SJCRH30 (cell line): Measurements from ENCODE around the gene SATB1. TPM values are rescaled to one million over a fixed set of nuclear protein-coding genes. Genes with fewer than 3 reads are reported as not detected.

Source experiments
- DNase-seq, 2 experiments: peaks; one replicate each; pipeline ENCODE4 v3.0.0-alpha.2; 2015 to 2020
- H3K27ac ChIP-seq: fragments of 250-450 bp; sonication (Bioruptor Pico); 2 replicates; pipeline ENCODE4 v1.5.1; 2020; ENCODE audit warnings: mild to moderate bottlenecking, moderate library complexity
- H3K27me3 ChIP-seq: fragments of 250-450 bp; sonication (Bioruptor Pico); 2 replicates; pipeline ENCODE4 v1.5.1; 2020; ENCODE audit warnings: mild to moderate bottlenecking, moderate library complexity
- H3K36me3 ChIP-seq: fragments of 250-450 bp; sonication (Bioruptor Pico); 2 replicates; pipeline ENCODE4 v1.5.1; 2020; ENCODE audit warnings: mild to moderate bottlenecking, moderate library complexity
- H3K4me1 ChIP-seq: fragments of 250-450 bp; sonication (Bioruptor Pico); 2 replicates; pipeline ENCODE4 v1.5.1; 2020; ENCODE audit warnings: mild to moderate bottlenecking, moderate library complexity
- H3K4me3 ChIP-seq: fragments of 250-450 bp; sonication (Bioruptor Pico); 2 replicates; pipeline ENCODE4 v1.5.1; 2020; ENCODE audit warnings: mild to moderate bottlenecking, moderate library complexity
- H3K9me3 ChIP-seq: fragments of 250-450 bp; sonication (Bioruptor Pico); replicated peaks from 2 replicates; pipeline ENCODE4 v1.5.1; 2020; ENCODE audit warnings: mild to moderate bottlenecking, moderate library complexity
- total RNA-seq: library from RNA; depleted of rRNA; stranded (reverse); fragments of >200 nt; shearing (Covaris generic); gene quantifications from 2 replicates; pipeline ENCODE4 v1.2.3, GENCODE V29; 2014

SATB1 gene
- total RNA-seq, 1 experiment from 2014 or later = 17.1 TPM

- Histone ChIP-seq H3K27me3 (no peaks in the 10 kb centered on the region), H3K4me3 (no peak overlapping the region), H3K9me3 (no peaks in the 10 kb centered on the region), H3K36me3 (no peaks in the 10 kb centered on the region), H3K27ac (no peak overlapping the region), H3K4me1 (no peaks in the 10 kb centered on the region)
- DNase-seq = no peak
Measured at GRCh38 chr3:18369551-18370185, 55.5 kb downstream of the SATB1 start.

GRCh38 chr3:18366258-18366657 lies 58.9 kb downstream of the SATB1 start:
- H3K27me3 ChIP-seq = no peaks in the 10 kb centered on the region
- H3K4me1 ChIP-seq = no peaks in the 10 kb centered on the region
- H3K27ac ChIP-seq = no peak overlapping the region
- no peaks in the 10 kb centered on the region for H3K9me3 ChIP-seq
- DNase-seq = no peak
- H3K4me3 ChIP-seq = no peak overlapping the region
- no peaks in the 10 kb centered on the region for H3K36me3 ChIP-seq

GRCh38 chr3:18363338-18363737 lies 61.8 kb downstream of the SATB1 start:
- Histone ChIP-seq H3K9me3 (no peaks in the 10 kb centered on the region), H3K27me3 (no peaks in the 10 kb centered on the region), H3K4me3 (no peak overlapping the region), H3K4me1 (no peaks in the 10 kb centered on the region), H3K36me3 (no peaks in the 10 kb centered on the region), H3K27ac (no peak overlapping the region)
- DNase-seq = no peak

GRCh38 chr3:18357747-18358146 lies 67.4 kb downstream of the SATB1 start:
- no peak overlapping the region for H3K4me3 ChIP-seq
- DNase-seq = no peak
- no peak overlapping the region for H3K27ac ChIP-seq
- no peaks in the 10 kb centered on the region for H3K36me3 ChIP-seq
- H3K27me3 ChIP-seq = no peaks in the 10 kb centered on the region
- H3K4me1 ChIP-seq = 0 out of 2 replicates have a peak, but pooled peaks cover 5% of the 10 kb centered on the region
- H3K9me3 ChIP-seq = no peaks in the 10 kb centered on the region

GRCh38 chr3:18355832-18356231 lies 69.3 kb downstream of the SATB1 start:
- no peak overlapping the region for H3K27ac ChIP-seq
- H3K9me3 ChIP-seq = no peaks in the 10 kb centered on the region
- no peaks in the 10 kb centered on the region for H3K27me3 ChIP-seq

GRCh38 chr3:18354701-18355100 lies 70.4 kb downstream of the SATB1 start:
- 0 out of 2 replicates have a peak, but pooled peaks cover 5% of the 10 kb centered on the region for H3K4me1 ChIP-seq
- no peaks in the 10 kb centered on the region for H3K9me3 ChIP-seq
- DNase-seq = no peak
- H3K27me3 ChIP-seq = no peaks in the 10 kb centered on the region
- H3K4me3 ChIP-seq = no peak overlapping the region
- H3K36me3 ChIP-seq = no peaks in the 10 kb centered on the region
- H3K27ac ChIP-seq = no peak overlapping the region

More at GRCh38 chr3:18355832-18356231, 69.3 kb downstream of the SATB1 start:
- DNase-seq = no peak
- Histone ChIP-seq H3K4me1 (0 out of 2 replicates have a peak, but pooled peaks cover 5% of the 10 kb centered on the region), H3K36me3 (no peaks in the 10 kb centered on the region), H3K4me3 (no peak overlapping the region)

GRCh38 chr3:18351823-18352744 lies 73.1 kb downstream of the SATB1 start:
- H3K27ac ChIP-seq = no peak overlapping the region
- H3K9me3 ChIP-seq = no peaks in the 10 kb centered on the region
- 0 out of 2 replicates have a peak, but pooled peaks cover 5% of the 10 kb centered on the region for H3K4me1 ChIP-seq
- DNase-seq = no peak
- H3K4me3 ChIP-seq = no peak overlapping the region
- H3K27me3 ChIP-seq = no peaks in the 10 kb centered on the region
- H3K36me3 ChIP-seq = no peaks in the 10 kb centered on the region

- no peaks in the 10 kb centered on the region for H3K36me3 ChIP-seq
- H3K9me3 ChIP-seq = no peaks in the 10 kb centered on the region
- no peak overlapping the region for H3K4me3 ChIP-seq
- 0 out of 2 replicates have a peak, but pooled peaks cover 5% of the 10 kb centered on the region for H3K4me1 ChIP-seq
- no peak for DNase-seq
- no peaks in the 10 kb centered on the region for H3K27me3 ChIP-seq
- no peak overlapping the region for H3K27ac ChIP-seq
Measured at GRCh38 chr3:18351069-18351628, 74.0 kb downstream of the SATB1 start.

GRCh38 chr3:18349197-18349798 lies 75.8 kb downstream of the SATB1 start:
- no peaks in the 10 kb centered on the region for H3K36me3 ChIP-seq
- no peak overlapping the region for H3K27ac ChIP-seq
- DNase-seq = no peak
- H3K27me3 ChIP-seq = no peaks in the 10 kb centered on the region
- H3K9me3 ChIP-seq = no peaks in the 10 kb centered on the region
- H3K4me1 ChIP-seq = no peaks in the 10 kb centered on the region
- no peak overlapping the region for H3K4me3 ChIP-seq

GRCh38 chr3:18346097-18346496 lies 79.0 kb downstream of the SATB1 start:
- H3K4me1 ChIP-seq = no peaks in the 10 kb centered on the region

GRCh38 chr3:18345015-18345367 lies 80.1 kb downstream of the SATB1 start:
- Histone ChIP-seq H3K36me3 (no peaks in the 10 kb centered on the region), H3K4me3 (no peak overlapping the region), H3K27ac (no peak overlapping the region), H3K9me3 (no peaks in the 10 kb centered on the region), H3K4me1 (no peaks in the 10 kb centered on the region), H3K27me3 (no peaks in the 10 kb centered on the region)
- DNase-seq = no peak

More at GRCh38 chr3:18346097-18346496, 79.0 kb downstream of the SATB1 start:
- no peaks in the 10 kb centered on the region for H3K27me3 ChIP-seq
- H3K36me3 ChIP-seq = no peaks in the 10 kb centered on the region
- no peaks in the 10 kb centered on the region for H3K9me3 ChIP-seq
- H3K27ac ChIP-seq = no peak overlapping the region
- DNase-seq = no peak
- no peak overlapping the region for H3K4me3 ChIP-seq

GRCh38 chr3:18344306-18345014 lies 80.7 kb downstream of the SATB1 start:
- Histone ChIP-seq H3K27me3 (no peaks in the 10 kb centered on the region), H3K4me1 (no peaks in the 10 kb centered on the region), H3K9me3 (no peaks in the 10 kb centered on the region), H3K36me3 (no peaks in the 10 kb centered on the region), H3K27ac (no peak overlapping the region), H3K4me3 (no peak overlapping the region)
- DNase-seq = no peak

GRCh38 chr3:18343809-18344208 lies 81.3 kb downstream of the SATB1 start:
- Histone ChIP-seq H3K27me3 (no peaks in the 10 kb centered on the region), H3K4me3 (no peak overlapping the region), H3K9me3 (no peaks in the 10 kb centered on the region), H3K4me1 (no peaks in the 10 kb centered on the region), H3K36me3 (no peaks in the 10 kb centered on the region), H3K27ac (no peak overlapping the region)
- DNase-seq = no peak

- Histone ChIP-seq H3K27ac (no peak overlapping the region), H3K4me3 (no peak overlapping the region), H3K36me3 (no peaks in the 10 kb centered on the region), H3K9me3 (no peaks in the 10 kb centered on the region), H3K4me1 (no peaks in the 10 kb centered on the region), H3K27me3 (no peaks in the 10 kb centered on the region)
- no peak for DNase-seq
Measured at GRCh38 chr3:18338827-18339514, 86.2 kb downstream of the SATB1 start.
